Type B pancreatic cell (in vitro differentiated cells): ENCODE data around the gene RHAG. TPM values are rescaled to one million over a fixed set of nuclear protein-coding genes. Genes with fewer than 3 reads are reported as not detected.
"Not testable (repeated sequence)": the region's sequence is repeated elsewhere in the genome, so short reads cannot be mapped to it uniquely, and the experiment has no call there.

Source experiments
- DNase-seq: peaks from one replicate; pipeline ENCODE4 v3.0.0; 2021; ENCODE audit warnings: mixed read lengths; ENCODE audit not compliant: unreplicated experiment; ENCODE audit errors: extremely low spot score
- H3K27ac Mint-ChIP-seq: 2 replicates; pipeline ENCODE4 v1.8.0; 2021; ENCODE audit warnings: mild to moderate bottlenecking, mixed read lengths
- H3K27me3 Mint-ChIP-seq: 2 replicates; pipeline ENCODE4 v1.8.0; 2021; ENCODE audit warnings: mixed read lengths
- H3K36me3 Mint-ChIP-seq: 2 replicates; pipeline ENCODE4 v1.8.0; 2021; ENCODE audit warnings: mixed read lengths
- H3K4me1 Mint-ChIP-seq: one replicate; pipeline ENCODE4 v1.8.0; 2021; ENCODE audit warnings: mixed read lengths; ENCODE audit not compliant: unreplicated experiment
- H3K4me3 Mint-ChIP-seq: 2 replicates; pipeline ENCODE4 v1.8.0; 2021; ENCODE audit warnings: mild to moderate bottlenecking, mixed read lengths
- H3K9me3 Mint-ChIP-seq: 2 replicates; pipeline ENCODE4 v1.8.0; 2021; ENCODE audit warnings: mixed read lengths
- CTCF ChIP-seq: fragments of 200-600 bp; sonication (generic); conservative IDR thresholded peaks from 2 replicates; pipeline ENCODE4 v1.5.0; 2021; ENCODE audit warnings: antibody characterized with exemption, mild to moderate bottlenecking
- total RNA-seq: library from RNA; stranded (reverse); gene quantifications from 2 replicates; pipeline ENCODE4 v1.2.1, GENCODE V29; 2021; ENCODE audit warnings: low replicate concordance

RHAG gene
- total RNA-seq, 1 donor from 2014 or later: not detected

- DNase-seq: no peak
- no peaks in the 10 kb centered on the region for H3K9me3 Mint-ChIP-seq
- no peaks in the 10 kb centered on the region for H3K36me3 Mint-ChIP-seq
- H3K27ac Mint-ChIP-seq: no peak overlapping the region
- no peak for TF ChIP-seq CTCF
- H3K4me1 Mint-ChIP-seq: no peaks in the 10 kb centered on the region
- H3K27me3 Mint-ChIP-seq: no peaks in the 10 kb centered on the region
- no peak overlapping the region for H3K4me3 Mint-ChIP-seq
Observed at GRCh38 chr6:49635480-49635879, 1.2 kb downstream of the RHAG start.

GRCh38 chr6:49634836-49635218 is 1.8 kb downstream of the RHAG start:
- H3K27ac Mint-ChIP-seq: no peak overlapping the region
- TF ChIP-seq CTCF: no peak

GRCh38 chr6:49634092-49634835 is 2.4 kb downstream of the RHAG start:
- Mint-ChIP-seq H3K27me3 (no peaks in the 10 kb centered on the region), H3K36me3 (no peaks in the 10 kb centered on the region), H3K4me3 (no peak overlapping the region), H3K4me1 (no peaks in the 10 kb centered on the region), H3K27ac (no peak overlapping the region), H3K9me3 (no peaks in the 10 kb centered on the region)
- no peak for DNase-seq
- TF ChIP-seq CTCF: no peak

More at GRCh38 chr6:49634836-49635218, 1.8 kb downstream of the RHAG start:
- no peaks in the 10 kb centered on the region for H3K9me3 Mint-ChIP-seq
- no peak for DNase-seq
- no peaks in the 10 kb centered on the region for H3K36me3 Mint-ChIP-seq
- no peak overlapping the region for H3K4me3 Mint-ChIP-seq
- H3K27me3 Mint-ChIP-seq: no peaks in the 10 kb centered on the region
- H3K4me1 Mint-ChIP-seq: no peaks in the 10 kb centered on the region

GRCh38 chr6:49633541-49633940 is 3.1 kb downstream of the RHAG start:
- no peaks in the 10 kb centered on the region for H3K4me1 Mint-ChIP-seq
- no peaks in the 10 kb centered on the region for H3K9me3 Mint-ChIP-seq
- no peaks in the 10 kb centered on the region for H3K27me3 Mint-ChIP-seq
- H3K4me3 Mint-ChIP-seq: no peak overlapping the region
- no peak overlapping the region for H3K27ac Mint-ChIP-seq
- H3K36me3 Mint-ChIP-seq: no peaks in the 10 kb centered on the region
- no peak for DNase-seq
- no peak for TF ChIP-seq CTCF

GRCh38 chr6:49632727-49633126 is 3.9 kb downstream of the RHAG start:
- Mint-ChIP-seq H3K4me1 (no peaks in the 10 kb centered on the region), H3K27ac (no peak overlapping the region), H3K4me3 (no peak overlapping the region), H3K36me3 (no peaks in the 10 kb centered on the region), H3K27me3 (no peaks in the 10 kb centered on the region), H3K9me3 (no peaks in the 10 kb centered on the region)
- DNase-seq: no peak
- no peak for TF ChIP-seq CTCF

- H3K9me3 Mint-ChIP-seq, H3K27ac Mint-ChIP-seq, H3K4me3 Mint-ChIP-seq, DNase-seq, H3K4me1 Mint-ChIP-seq, H3K36me3 Mint-ChIP-seq, H3K27me3 Mint-ChIP-seq: not testable (repeated sequence)
Observed at GRCh38 chr6:49629485-49630088, 7.1 kb downstream of the RHAG start.
